Measurements from ENCODE around the gene RAD51AP1. TPM values are rescaled to one million over a fixed set of nuclear protein-coding genes. Genes with fewer than 3 reads are reported as not detected.

The RAD51AP1 gene
- total and polyA plus RNA-seq, 10 donors, result 3.6 to 10.9 (median 5.1) TPM

DNA sequence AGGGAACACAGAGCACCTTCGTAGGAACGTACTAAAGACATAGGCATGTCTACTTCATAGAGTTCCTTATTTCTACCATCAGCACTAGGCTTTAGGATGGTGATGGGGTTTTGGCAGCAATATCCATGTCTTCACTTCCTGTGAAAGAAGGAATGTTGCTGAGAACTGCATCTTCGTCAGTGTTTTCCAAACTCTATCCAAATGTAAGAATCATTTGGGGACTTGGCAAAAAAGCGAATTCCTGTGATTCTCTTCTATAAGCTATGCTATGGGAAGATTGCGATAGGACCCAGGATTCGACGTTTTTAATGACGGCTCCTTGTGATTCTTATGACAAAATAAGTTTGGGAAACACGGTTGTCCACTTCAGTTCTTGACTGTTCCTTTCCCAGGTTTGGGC is 70.4 kb downstream of the RAD51AP1 start:
- intact Hi-C loops (cut with DNase I; ENCODE audit: low total_unique reads), result loop anchor here (10.0 kb wide), 1 partner anchor 146 kb away; no protein-coding TSS in a partner anchor
- no peak overlapping the region for H3K27ac ChIP-seq
- 91 to 98% (median 93%) methylated on average over 9 of the region's 9 CpGs for WGBS, 5 donors
- H3K9me3 ChIP-seq, result no peaks in the 10 kb centered on the region
- peaks cover 10 to 30% (median 19%) of the 10 kb centered on the region in 6 donors for H3K4me1 ChIP-seq
- H3K27me3 ChIP-seq (replicated peaks in 1 of 7), result no peaks in the 10 kb centered on the region
- no peak for TF ChIP-seq POLR2AphosphoS5 (IDR thresholded peaks at IDR 0.05)
- TF ChIP-seq, protein P1, sequence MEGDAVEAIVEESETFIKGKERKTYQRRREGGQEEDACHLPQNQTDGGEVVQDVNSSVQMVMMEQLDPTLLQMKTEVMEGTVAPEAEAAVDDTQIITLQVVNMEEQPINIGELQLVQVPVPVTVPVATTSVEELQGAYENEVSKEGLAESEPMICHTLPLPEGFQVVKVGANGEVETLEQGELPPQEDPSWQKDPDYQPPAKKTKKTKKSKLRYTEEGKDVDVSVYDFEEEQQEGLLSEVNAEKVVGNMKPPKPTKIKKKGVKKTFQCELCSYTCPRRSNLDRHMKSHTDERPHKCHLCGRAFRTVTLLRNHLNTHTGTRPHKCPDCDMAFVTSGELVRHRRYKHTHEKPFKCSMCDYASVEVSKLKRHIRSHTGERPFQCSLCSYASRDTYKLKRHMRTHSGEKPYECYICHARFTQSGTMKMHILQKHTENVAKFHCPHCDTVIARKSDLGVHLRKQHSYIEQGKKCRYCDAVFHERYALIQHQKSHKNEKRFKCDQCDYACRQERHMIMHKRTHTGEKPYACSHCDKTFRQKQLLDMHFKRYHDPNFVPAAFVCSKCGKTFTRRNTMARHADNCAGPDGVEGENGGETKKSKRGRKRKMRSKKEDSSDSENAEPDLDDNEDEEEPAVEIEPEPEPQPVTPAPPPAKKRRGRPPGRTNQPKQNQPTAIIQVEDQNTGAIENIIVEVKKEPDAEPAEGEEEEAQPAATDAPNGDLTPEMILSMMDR (IDR thresholded peaks at IDR 0.05 in 8 of 11, conservative IDR thresholded peaks at IDR 0.05 in 3 of 11), result no peak
- TF ChIP-seq POLR2A (IDR thresholded peaks at IDR 0.05), result no peak
- no peak overlapping the region for H3K4me3 ChIP-seq
- peaks cover 0 to 71% (median 45%) of the 10 kb centered on the region in 6 donors for H3K36me3 ChIP-seq
- DNase-seq, result no peak

Other genes starting within 250 kb of the RAD51AP1 start
- gene TIGAR, start 217.7 kb upstream of the RAD51AP1 start, total RNA-seq, result 10 to 100 TPM in 6 of 7 donors, 1 to 10 TPM in 1; 7.1 to 16.7 (median 12.6) TPM
- 1 to 10 TPM; 4.5 to 9.0 (median 5.1) TPM for gene TIGAR, start 217.7 kb upstream of the RAD51AP1 start, polyA plus RNA-seq
- not detected for gene FGF23, start 159.2 kb upstream of the RAD51AP1 start, total RNA-seq
- gene FGF23, start 159.2 kb upstream of the RAD51AP1 start, polyA plus RNA-seq, result under 1 TPM in 1 of 3 donors, not detected in 2; 0.03 TPM
- gene FGF6, start 93.1 kb upstream of the RAD51AP1 start, total RNA-seq, result not detected
- not detected for gene FGF6, start 93.1 kb upstream of the RAD51AP1 start, polyA plus RNA-seq
- 10 to 100 TPM; 32.4 to 46.1 (median 42.0) TPM for gene DYRK4, start 23.3 kb downstream of the RAD51AP1 start, total RNA-seq
- gene DYRK4, start 23.3 kb downstream of the RAD51AP1 start, polyA plus RNA-seq, result 10 to 100 TPM; 54.7 to 69.6 (median 55.6) TPM
- 1 to 10 TPM in 5 of 7 donors, under 1 TPM in 2; 0.39 to 2.4 (median 1.6) TPM for gene AKAP3, start 110.2 kb downstream of the RAD51AP1 start, total RNA-seq
- gene AKAP3, start 110.2 kb downstream of the RAD51AP1 start, polyA plus RNA-seq, result 1 to 10 TPM in 1 of 3 donors, under 1 TPM in 2; 0.59 to 1.6 (median 0.76) TPM
- 10 to 100 TPM; 34.8 to 91.0 (median 74.8) TPM for gene NDUFA9, start 110.2 kb downstream of the RAD51AP1 start, total RNA-seq
- 10 to 100 TPM; 38.8 to 54.0 (median 50.3) TPM for gene NDUFA9, start 110.2 kb downstream of the RAD51AP1 start, polyA plus RNA-seq
- gene GALNT8, start 181.5 kb downstream of the RAD51AP1 start, total RNA-seq, result 1 to 10 TPM in 6 of 7 donors, under 1 TPM in 1; 0.60 to 3.7 (median 1.6) TPM
- 1 to 10 TPM in 1 of 3 donors, under 1 TPM in 2; 0.59 to 1.1 (median 0.93) TPM for gene GALNT8, start 181.5 kb downstream of the RAD51AP1 start, polyA plus RNA-seq